Lower lobe of right lung (tissue), 2 donors: ENCODE results near the gene CDC37L1. TPM values are rescaled to one million over a fixed set of nuclear protein-coding genes. Genes with fewer than 3 reads are reported as not detected.

Experiments used
- ATAC-seq, 2 donors: fragments of 200-7000 bp; cut with Tn5 transposase; one replicate each; pipeline ENCODE4 v1.9.1; 2020 to 2022; ENCODE audit warnings: mild to moderate bottlenecking in 2 of 2, moderate library complexity in 2 of 2
- DNase-seq: peaks from one replicate; pipeline ENCODE4 v3.0.0-alpha.2; 2020
- H3K27ac ChIP-seq: fragments of 200-600 bp; one replicate; pipeline ENCODE4 v1.8.0; 2022
- H3K27me3 ChIP-seq: fragments of 200-600 bp; one replicate; pipeline ENCODE4 v1.8.0; 2022; ENCODE audit warnings: low read depth
- H3K36me3 ChIP-seq: fragments of 200-600 bp; one replicate; pipeline ENCODE4 v1.8.0; 2022; ENCODE audit warnings: mild to moderate bottlenecking
- H3K4me1 ChIP-seq: fragments of 200-600 bp; one replicate; pipeline ENCODE4 v1.8.0; 2022
- H3K4me3 ChIP-seq: fragments of 200-600 bp; one replicate; pipeline ENCODE4 v1.8.0; 2022; ENCODE audit warnings: mild to moderate bottlenecking
- H3K9me3 ChIP-seq: fragments of 200-600 bp; one replicate; pipeline ENCODE4 v1.8.0; 2022
- intact Hi-C: fragments of 100-400 bp; cut with DNase I; formaldehyde crosslinking; loops from one replicate; pipeline ENCODE4 v1.11.0; 2022
- total RNA-seq: library from RNA; stranded (reverse); fragmentation: NEBNext Ultra II Directional; extraction: Animal tissue kit (Norgen Biotek cat#: 25700); gene quantifications from one replicate; pipeline ENCODE4 v1.2.1, GENCODE V29; 2021
- TF ChIP-seq, protein P1 (sequence below): fragments of 200-600 bp; IDR thresholded peaks from one replicate; pipeline ENCODE4 v1.8.0; 2022; ENCODE audit warnings: antibody characterized with exemption, mild to moderate bottlenecking
- donor health status: DM: no; HTN: yes; CAD: no; lungs with severe emphysema.

CDC37L1 gene
- total RNA-seq, 1 donor from 2014 or later, result 14.3 TPM

DNA sequence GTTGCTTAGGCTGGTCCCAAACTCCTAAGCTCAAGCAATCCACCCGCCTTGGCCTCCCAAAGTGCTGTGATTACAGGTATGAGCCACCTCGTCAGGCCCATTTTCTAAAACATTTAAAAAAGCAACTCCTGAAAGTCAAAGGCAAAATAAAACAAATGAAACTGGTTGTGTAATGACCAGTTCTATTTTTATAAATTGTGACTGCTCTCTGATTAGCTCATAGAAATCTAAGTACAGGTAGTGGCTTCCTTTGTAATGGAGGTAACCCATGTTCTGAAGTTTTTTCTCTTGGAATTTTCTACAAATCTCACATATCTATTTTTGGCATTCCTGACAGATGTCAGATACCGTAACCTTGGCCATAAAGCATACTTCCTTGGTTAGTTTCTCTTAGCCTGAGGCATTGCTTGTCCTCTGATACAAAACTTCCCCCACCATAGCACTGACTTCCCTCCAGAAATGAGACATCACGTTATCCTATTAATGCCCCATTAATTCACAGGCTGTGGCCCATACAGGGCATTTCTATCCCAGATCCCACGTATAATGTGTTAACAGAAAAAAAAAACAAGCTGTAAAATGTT lies 75.7 kb downstream of the CDC37L1 start:
- no peak for DNase-seq
- no peak for ATAC-seq
- TF ChIP-seq, protein P1, sequence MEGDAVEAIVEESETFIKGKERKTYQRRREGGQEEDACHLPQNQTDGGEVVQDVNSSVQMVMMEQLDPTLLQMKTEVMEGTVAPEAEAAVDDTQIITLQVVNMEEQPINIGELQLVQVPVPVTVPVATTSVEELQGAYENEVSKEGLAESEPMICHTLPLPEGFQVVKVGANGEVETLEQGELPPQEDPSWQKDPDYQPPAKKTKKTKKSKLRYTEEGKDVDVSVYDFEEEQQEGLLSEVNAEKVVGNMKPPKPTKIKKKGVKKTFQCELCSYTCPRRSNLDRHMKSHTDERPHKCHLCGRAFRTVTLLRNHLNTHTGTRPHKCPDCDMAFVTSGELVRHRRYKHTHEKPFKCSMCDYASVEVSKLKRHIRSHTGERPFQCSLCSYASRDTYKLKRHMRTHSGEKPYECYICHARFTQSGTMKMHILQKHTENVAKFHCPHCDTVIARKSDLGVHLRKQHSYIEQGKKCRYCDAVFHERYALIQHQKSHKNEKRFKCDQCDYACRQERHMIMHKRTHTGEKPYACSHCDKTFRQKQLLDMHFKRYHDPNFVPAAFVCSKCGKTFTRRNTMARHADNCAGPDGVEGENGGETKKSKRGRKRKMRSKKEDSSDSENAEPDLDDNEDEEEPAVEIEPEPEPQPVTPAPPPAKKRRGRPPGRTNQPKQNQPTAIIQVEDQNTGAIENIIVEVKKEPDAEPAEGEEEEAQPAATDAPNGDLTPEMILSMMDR, result no peak
- Histone ChIP-seq H3K27ac (no peak overlapping the region), H3K4me1 (peaks cover 4% of the 10 kb centered on the region), H3K27me3 (no peaks in the 10 kb centered on the region), H3K4me3 (no peak overlapping the region), H3K36me3 (no peaks in the 10 kb centered on the region), H3K9me3 (no peaks in the 10 kb centered on the region)
- intact Hi-C loops, result no loop called here

DNA sequence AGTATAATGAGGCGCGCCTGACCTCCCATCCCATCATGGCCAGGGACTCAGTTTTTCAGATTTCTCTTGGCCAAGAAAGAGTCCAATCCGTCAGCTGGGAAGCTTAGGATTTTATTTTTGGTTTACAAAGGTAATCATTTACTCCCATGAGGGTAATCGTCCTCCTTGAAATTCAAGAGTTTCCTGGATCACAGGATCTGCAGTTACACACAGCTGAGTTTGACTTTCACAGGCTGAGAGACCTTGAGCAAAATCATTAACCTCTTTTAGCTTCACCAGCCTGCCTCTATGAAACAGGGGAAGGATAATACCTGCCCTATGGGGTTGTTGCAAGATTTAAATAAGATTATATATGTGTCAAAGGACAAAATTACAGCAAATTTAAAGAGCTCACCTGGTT lies 77.1 kb downstream of the CDC37L1 start:
- TF ChIP-seq, protein P1, result no peak

More for the DNA sequence above, 77.1 kb downstream of the CDC37L1 start:
- H3K9me3 ChIP-seq, result no peaks in the 10 kb centered on the region
- intact Hi-C loops, result no loop called here
- no peak overlapping the region for H3K4me3 ChIP-seq
- H3K4me1 ChIP-seq, result peaks cover 9% of the 10 kb centered on the region
- H3K27ac ChIP-seq, result no peak overlapping the region
- H3K36me3 ChIP-seq, result no peaks in the 10 kb centered on the region
- H3K27me3 ChIP-seq, result no peaks in the 10 kb centered on the region
- ATAC-seq (peak in 1 of 2 donors; percentile 50), DNase-seq (no peak)

Other genes starting within 250 kb of the CDC37L1 start
- 31.4 TPM for gene SLC1A1, start 189.1 kb upstream of the CDC37L1 start, total RNA-seq
- gene PLPP6, start 17.3 kb upstream of the CDC37L1 start, total RNA-seq, result 5.3 TPM
- gene SPATA6L, start 13.1 kb upstream of the CDC37L1 start, total RNA-seq, result 16.3 TPM
- 40.4 TPM for gene AK3, start 61.6 kb downstream of the CDC37L1 start, total RNA-seq
- 22.9 TPM for gene RCL1, start 113.4 kb downstream of the CDC37L1 start, total RNA-seq